HG03139 (cell line): ENCODE results near the gene CGGBP1.
"Not testable (repeated sequence)": the region's sequence is repeated elsewhere in the genome, so short reads cannot be mapped to it uniquely, and the experiment has no call there.

Experiments
- ATAC-seq: cut with Tn5 transposase; IDR thresholded peaks from one replicate; pipeline ENCODE4 v1.9.1; 2021; ENCODE audit not compliant: unreplicated experiment

Gene CGGBP1

DNA sequence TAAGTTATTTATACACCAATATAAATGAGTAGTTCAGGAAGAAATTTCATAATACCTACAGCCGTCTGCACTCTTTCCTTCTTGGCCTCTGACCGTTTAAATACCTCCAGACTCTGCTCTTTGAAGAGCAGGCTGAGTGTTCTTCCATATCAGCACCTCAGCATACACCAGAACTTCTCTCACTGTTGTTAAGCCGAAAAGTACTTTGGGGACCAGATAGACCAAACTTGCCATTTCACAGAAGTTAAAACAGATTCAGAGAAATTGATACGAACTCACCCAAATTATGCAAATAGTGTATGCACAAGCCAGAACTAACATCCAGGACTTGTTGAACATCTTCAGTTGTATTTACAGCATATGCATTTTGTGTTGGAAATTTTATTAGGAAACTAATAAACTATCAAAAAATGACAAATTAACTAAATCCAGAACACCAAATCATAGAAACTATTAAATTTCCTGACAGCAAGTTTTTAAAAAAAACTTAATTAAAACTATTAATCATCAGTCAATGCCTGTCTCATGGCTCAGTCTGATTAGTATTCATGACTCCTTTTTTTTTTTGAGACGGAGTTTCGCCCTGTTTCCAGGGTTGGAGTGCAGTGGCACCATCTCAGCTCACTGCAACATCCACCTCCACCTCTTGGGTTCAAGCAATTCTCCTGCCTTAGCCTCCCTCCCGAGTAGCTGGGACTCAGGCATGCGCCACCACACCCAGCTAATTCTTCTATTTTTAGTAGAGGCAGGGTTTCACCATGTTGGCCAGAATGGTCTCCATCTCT lies 24.1 kb downstream of the CGGBP1 start:
- ATAC-seq = no peak

DNA sequence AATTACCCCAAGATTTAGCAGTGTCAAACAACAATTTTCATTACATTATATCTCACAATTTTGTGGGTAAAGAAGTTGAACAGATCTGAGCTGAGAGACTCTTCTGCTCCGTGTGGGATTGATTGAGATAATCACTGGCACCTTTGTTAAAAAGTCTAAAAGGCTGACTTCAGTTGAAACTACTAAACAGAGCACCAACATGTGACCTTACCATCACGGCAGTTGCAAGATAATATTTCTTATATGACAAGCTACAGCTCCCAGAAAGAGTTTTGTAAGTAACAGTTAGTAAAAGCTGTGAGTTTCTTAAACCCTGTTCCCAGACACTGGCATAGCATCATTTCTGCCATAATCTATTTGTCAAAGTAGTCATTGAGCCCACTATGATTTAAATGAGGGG lies 25.0 kb downstream of the CGGBP1 start:
- no peak for ATAC-seq

DNA sequence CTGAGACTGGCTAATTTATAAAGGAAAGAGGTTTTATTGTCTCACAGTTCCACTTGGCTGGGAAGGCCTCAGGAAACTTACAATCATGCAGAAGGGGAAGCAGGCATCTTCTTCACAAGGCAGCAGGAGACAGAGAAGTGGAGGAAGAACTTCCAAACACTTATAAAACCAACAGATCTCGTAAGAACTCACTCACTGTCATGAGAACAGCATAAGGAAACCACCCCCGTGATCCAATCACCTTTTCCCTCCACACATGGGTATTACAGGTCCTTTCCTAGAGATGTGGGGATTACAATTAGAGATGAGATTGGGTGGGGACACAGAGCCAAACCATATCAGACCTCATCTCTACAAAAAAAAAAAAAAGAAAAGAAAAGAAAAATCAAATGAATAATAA lies 25.7 kb downstream of the CGGBP1 start:
- no peak for ATAC-seq

DNA sequence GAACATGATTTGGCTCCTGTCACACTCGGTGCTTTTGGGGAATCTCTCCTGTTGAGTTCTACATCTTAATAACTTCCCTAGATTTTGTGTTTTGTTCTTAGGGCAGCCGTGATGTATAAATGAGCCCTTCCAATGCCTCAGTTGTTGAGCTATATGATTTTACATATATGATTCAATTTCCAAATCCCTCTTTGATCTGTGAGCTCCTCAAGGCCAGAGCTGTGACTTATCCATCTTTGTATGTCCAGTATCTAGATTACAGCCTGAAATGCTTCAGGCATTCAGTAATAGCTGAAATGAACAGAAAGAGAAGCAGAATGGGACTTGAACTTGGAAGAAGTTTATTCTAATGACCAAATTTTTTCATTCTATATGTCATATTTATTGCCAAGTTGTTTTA lies 26.6 kb downstream of the CGGBP1 start:
- ATAC-seq = no peak

DNA sequence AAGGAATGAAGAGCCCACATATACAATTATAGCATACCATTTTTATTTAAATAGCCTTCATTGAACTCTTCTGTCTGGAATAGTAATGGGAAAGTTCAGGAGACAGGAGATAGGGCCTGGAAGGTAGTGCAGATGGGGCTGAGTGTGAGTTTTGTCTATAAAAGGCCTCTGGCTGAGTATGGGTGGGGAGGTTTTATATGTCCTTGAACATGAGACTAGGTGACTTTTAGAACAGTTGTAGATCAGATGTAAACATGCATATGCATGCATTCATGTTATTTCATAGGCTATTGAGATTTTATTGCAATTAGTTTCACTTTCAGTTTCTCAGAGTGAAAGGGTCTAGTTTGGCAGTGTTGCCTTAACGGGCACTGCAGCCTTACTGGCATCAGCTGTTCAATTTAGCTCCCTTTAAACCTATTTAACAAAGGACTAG lies 27.1 kb downstream of the CGGBP1 start:
- ATAC-seq = peak; percentile 81

DNA sequence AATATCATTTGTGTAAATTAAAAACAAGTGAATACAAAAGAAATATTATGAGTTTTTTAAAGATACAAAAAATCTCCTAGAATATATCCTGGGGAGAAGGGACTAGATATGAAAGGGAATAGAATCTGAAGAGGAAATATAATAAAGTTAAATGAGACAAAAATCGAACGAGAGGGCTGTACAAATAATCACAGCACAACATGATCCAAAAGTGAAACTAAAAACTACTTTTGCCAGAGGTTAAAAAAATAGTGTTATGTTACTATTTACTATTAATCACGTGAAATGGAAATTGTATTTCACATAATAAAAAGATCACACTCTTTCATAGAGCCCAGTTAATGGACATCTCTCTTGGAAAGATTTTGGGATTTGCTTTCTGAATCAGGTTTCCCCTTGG lies 28.6 kb downstream of the CGGBP1 start:
- no peak for ATAC-seq

DNA sequence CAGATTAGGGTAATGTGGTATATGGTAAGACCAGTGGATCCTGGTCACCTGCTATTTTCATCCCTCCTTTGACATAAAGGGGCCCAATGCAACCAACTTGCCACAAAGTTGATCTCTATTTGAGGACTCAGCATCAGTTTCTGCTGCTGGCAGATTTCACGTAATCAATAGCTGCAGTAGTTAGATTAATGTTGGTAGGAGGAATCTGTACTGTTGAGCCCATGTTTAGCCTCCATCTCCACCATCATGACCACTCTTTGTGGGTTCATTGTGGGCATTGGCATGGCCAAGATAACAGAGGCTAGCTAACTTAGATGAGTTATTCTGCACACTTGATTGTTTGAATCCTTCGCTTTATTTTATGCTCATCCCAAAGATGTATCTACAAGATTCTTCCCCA lies 29.9 kb downstream of the CGGBP1 start:
- ATAC-seq = no peak

DNA sequence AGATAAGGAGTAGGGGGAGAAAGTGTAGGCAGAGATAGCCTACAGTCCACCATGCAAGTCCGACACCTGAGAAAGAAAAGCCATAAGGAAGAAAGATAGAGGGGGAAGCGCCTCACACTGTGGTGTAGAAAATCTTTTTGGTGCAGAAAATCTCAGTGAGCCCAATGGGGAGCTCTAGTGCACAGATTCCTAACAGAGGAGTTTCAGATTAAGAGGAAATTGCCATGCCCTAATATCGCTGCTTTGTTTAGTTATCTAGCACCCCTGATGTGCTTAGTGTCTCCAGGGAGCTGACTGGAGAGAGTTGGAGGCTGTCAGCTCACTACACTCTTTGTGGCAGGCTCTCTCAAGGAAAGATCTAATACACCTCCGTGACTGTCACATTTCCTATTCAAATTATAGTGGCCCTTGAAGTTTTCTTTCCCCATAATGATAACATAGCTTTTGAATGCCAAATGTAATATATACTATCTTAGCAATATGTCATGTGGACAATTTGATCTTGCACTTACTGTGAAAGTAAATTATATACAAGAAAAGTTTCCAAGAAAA lies 33.7 kb downstream of the CGGBP1 start:
- ATAC-seq = no peak

DNA sequence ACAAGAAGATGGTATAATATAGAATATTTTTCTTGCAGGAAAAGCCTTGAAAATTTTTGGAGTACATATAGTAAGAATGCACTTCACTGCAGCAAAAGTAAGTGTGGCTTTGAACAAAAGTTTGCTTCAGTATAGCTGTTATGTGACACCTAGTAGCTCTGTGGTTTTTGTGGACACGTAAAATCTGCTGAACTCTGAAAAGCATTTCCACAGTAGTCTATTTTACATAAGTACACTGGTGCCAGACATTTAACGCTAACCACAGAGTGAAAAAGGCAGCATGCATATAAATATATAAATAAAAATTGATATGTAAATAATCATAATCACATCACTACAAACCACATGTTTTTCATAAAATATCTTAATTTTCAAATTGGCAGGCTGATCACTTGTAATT lies 39.8 kb downstream of the CGGBP1 start:
- peak; percentile 95 for ATAC-seq

DNA sequence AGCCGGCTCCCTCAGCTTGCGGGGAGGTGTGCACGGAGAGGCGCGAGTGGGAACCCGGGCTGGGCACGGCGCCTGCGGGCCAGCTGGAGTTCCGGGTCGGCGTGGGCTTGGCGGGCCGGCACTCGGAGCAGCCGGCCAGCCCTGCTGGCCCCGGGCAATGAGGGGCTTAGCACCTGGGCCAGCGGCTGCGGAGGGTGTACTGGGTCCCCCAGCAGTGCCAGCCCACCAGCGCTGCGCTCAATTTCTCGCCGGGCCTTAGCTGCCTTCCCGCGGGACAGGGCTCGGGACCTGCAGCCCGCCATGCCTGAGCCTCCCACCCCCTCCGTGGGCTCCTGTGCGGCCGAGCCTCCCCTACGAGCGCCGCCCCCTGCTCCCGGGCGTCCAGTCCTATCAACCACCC lies 43.1 kb downstream of the CGGBP1 start:
- ATAC-seq = not testable (repeated sequence)

DNA sequence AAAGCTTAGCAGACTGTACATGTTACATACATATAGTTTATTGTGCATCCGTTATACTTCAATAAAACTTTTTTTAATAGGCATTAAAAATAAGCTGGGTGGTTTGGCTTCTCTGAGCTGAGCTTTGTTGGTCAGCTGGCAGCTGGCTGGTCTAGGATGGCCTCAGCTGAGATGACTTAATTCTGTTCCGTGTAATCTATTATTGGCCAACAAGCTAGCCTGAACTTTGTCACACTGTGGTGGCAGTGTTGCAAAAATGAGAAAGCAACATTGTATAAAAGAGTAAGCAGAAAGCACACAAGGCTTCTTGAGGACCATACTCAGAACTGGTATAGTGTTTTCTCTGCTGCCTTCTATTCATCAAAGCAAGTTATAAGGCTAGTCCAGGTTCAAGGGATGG lies 45.2 kb downstream of the CGGBP1 start:
- ATAC-seq = no peak

DNA sequence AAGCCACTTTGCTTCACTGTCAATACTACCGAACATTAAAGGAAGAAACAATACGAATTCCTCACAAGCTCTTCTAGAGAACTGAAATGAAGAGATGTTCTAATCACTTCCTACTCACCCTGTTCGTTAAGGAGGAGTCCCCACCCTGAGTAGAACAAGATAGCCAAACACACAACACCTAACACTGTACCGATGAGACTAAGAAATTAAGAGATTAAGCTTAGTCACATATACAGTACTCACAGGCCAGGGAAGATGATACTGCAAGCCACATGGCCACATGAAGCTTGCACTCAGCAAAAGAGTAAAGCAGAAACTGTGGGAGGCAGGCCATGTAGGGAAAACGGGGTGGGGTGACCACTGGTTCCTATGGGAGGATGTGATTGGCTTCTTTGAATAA lies 48.0 kb downstream of the CGGBP1 start:
- ATAC-seq = no peak

DNA sequence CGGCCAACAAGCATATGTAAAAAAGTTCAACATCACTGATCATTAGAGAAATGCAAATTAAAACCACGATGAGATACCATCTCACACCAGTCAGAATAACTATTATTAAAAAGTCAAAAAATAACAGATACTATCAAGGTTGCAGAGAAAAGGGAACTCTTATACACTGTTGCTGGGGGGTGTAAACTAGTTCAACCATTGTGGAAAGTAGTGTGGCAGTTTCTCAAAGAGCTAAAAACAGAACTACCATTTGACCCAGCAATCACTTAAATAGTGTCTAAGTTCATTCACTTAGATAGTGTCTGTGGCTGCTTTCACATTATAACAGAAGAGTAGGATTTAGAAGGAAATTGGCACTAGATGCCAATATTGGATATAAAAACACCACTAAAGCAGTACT lies 49.7 kb downstream of the CGGBP1 start:
- ATAC-seq = no peak

DNA sequence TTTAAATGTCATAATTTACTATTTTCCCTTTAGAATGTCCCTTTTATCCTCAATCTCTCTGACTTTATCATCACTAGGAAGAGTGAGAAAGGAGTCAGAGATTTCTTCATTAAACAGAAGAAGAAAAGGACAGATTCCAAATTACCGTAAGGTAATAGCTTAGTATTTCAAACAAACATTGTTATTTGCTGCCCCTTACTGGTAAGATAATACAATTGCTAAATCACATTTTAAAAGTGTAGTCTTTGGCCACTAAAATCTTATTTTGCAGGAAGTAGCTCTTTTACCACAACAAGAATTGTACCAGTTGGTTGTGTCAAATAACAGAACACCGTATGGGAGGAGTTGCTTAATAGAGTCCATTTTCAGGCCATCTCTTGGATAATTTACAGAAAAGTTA lies 53.7 kb downstream of the CGGBP1 start:
- ATAC-seq = peak; percentile 49

DNA sequence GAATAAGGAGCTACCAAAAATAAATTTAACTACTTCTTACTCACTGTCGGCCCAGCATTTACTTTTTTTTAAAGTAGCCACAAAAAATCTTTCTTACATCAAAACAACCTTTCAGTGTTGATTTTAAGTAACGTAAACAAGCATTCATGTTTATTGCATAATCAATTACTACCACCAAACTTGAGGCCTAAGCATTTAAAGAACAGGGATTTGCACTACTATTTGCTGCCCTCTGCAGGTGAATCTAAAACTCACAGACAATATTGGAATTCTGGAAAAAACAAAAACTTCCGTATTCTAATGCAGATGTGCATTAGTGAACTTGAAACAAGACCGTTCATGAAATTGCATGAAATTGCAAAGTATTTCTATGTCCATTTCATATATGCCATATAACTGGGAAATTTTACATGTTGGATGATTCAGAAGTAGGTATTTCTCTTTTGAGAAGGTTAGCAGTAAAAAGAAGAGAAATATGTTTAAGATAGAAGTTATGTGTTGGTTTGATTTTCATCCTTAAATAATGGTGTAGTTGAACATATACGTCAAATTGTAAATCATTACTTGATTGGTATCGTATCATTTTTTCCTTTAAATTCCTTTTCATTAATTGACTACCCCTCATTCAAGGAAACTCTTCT lies 55.6 kb downstream of the CGGBP1 start:
- ATAC-seq = no peak

DNA sequence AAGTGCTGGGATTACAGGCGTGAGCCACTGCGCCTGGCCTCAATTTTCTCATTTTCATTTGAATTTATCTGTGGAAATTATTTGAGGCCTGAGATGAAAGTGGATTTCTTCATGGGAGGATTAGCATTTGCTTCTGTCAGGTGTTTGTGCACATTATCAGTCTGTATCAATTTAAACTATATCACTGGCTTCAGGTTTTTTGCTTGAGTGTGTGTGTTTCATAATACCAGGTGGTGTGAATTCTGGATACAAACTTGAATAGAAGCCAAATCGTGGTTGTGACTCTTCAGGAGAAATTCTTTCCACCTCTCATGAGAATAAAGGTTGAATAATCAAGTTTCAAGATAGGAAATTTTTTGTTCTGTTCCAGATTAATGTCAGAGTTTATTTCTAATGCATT lies 56.4 kb downstream of the CGGBP1 start:
- ATAC-seq = no peak
